Hepatocyte (in vitro differentiated cells): ENCODE data around the gene ZNF407. TPM values are rescaled to one million over a fixed set of nuclear protein-coding genes. Genes with fewer than 3 reads are reported as not detected.

ENCODE experiments used
- DNase-seq: peaks from one replicate; pipeline ENCODE4 v3.0.0-alpha.2; 2016; ENCODE audit warnings: low spot score
- H2AFZ ChIP-seq: fragments of 200-600 bp; sonication (generic); 2 replicates; pipeline ENCODE4 v1.6.0; 2016; ENCODE audit warnings: antibody characterized with exemption, mild to moderate bottlenecking
- H3K27ac ChIP-seq: fragments of 200-600 bp; sonication (generic); 2 replicates; pipeline ENCODE4 v1.5.1; 2016; ENCODE audit warnings: mild to moderate bottlenecking
- H3K27me3 ChIP-seq: fragments of 200-600 bp; sonication (generic); 2 replicates; pipeline ENCODE4 v1.6.1; 2016
- H3K36me3 ChIP-seq: fragments of 200-600 bp; sonication (generic); replicated peaks from 2 replicates; pipeline ENCODE4 v1.5.1; 2016; ENCODE audit warnings: low read depth; ENCODE audit not compliant: insufficient read depth
- H3K4me1 ChIP-seq: fragments of 200-600 bp; sonication (generic); 2 replicates; pipeline ENCODE4 v1.5.1; 2016; ENCODE audit warnings: mild to moderate bottlenecking, moderate library complexity; ENCODE audit not compliant: insufficient read depth
- H3K4me2 ChIP-seq: fragments of 200-600 bp; sonication (generic); 2 replicates; pipeline ENCODE4 v1.6.0; 2016
- H3K4me3 ChIP-seq: fragments of 200-600 bp; sonication (generic); 2 replicates; pipeline ENCODE4 v1.5.1; 2016; ENCODE audit warnings: mild to moderate bottlenecking
- H3K79me2 ChIP-seq: fragments of 200-600 bp; sonication (generic); 2 replicates; pipeline ENCODE4 v1.6.0; 2017; ENCODE audit warnings: mild to moderate bottlenecking
- H3K9me2 ChIP-seq: fragments of 200-600 bp; sonication (generic); replicated peaks from 2 replicates; pipeline ENCODE4 v1.6.0; 2017; ENCODE audit warnings: mild to moderate bottlenecking; ENCODE audit not compliant: insufficient read depth
- H3K9me3 ChIP-seq: fragments of 200-600 bp; sonication (generic); 2 replicates; pipeline ENCODE4 v1.5.1; 2016; ENCODE audit warnings: low read depth, mild to moderate bottlenecking
- H4K20me1 ChIP-seq: fragments of 200-600 bp; sonication (generic); 2 replicates; pipeline ENCODE4 v1.6.0; 2016; ENCODE audit warnings: mild to moderate bottlenecking; ENCODE audit not compliant: insufficient read depth, poor library complexity, severe bottlenecking
- EZH2 ChIP-seq: fragments of 200-600 bp; sonication (generic); IDR thresholded peaks from 2 replicates; pipeline ENCODE4 v1.6.1; 2016; ENCODE audit warnings: antibody characterized with exemption, mild to moderate bottlenecking, borderline replicate concordance
- EZH2phosphoT487 ChIP-seq: fragments of 200-600 bp; sonication (generic); IDR thresholded peaks from one replicate; pipeline ENCODE4 v1.6.1; 2018; ENCODE audit warnings: antibody characterized with exemption, mild to moderate bottlenecking, low read depth, moderate library complexity; ENCODE audit not compliant: unreplicated experiment, severe bottlenecking
- WGBS: methylation state at CpG from one replicate; pipeline ENCODE4 v1.1.6; 2016; ENCODE audit warnings: low lambda C conversion rate; ENCODE audit errors: missing lambda C conversion rate; 5-methylcytosine and 5-hydroxymethylcytosine counted together
- polyA plus RNA-seq: library from polyadenylated mRNA; unstranded; fragments of >200 nt; fragmentation: Nextera tagmentation; extraction: Ambion mirVana; gene quantifications from 2 replicates; pipeline ENCODE4 v1.2.1, GENCODE V29; 2016
- total RNA-seq: library from RNA; depleted of rRNA; stranded (reverse); fragments of >200 nt; gene quantifications from 2 replicates; pipeline ENCODE4 v1.2.3, GENCODE V29; 2014
- TF ChIP-seq, protein P1 (sequence below): fragments of 200-600 bp; sonication (generic); IDR thresholded peaks from 2 replicates; pipeline ENCODE4 v1.5.1; 2016; ENCODE audit warnings: antibody characterized with exemption, mild to moderate bottlenecking; ENCODE audit not compliant: poor library complexity

The ZNF407 gene
- total and polyA plus RNA-seq, 2 experiments from 2014 or later: 3.2 to 12.4 TPM

GRCh38 chr18:74616494-74616893 is 18.8 kb downstream of the ZNF407 start:
- 75% methylated on average over 7 of the region's 7 CpGs for WGBS
- peaks cover 55% of the 10 kb centered on the region for H3K79me2 ChIP-seq
- DNase-seq: no peak
- no peak for TF ChIP-seq EZH2phosphoT487
- no peak for TF ChIP-seq EZH2
- TF ChIP-seq, protein P1, sequence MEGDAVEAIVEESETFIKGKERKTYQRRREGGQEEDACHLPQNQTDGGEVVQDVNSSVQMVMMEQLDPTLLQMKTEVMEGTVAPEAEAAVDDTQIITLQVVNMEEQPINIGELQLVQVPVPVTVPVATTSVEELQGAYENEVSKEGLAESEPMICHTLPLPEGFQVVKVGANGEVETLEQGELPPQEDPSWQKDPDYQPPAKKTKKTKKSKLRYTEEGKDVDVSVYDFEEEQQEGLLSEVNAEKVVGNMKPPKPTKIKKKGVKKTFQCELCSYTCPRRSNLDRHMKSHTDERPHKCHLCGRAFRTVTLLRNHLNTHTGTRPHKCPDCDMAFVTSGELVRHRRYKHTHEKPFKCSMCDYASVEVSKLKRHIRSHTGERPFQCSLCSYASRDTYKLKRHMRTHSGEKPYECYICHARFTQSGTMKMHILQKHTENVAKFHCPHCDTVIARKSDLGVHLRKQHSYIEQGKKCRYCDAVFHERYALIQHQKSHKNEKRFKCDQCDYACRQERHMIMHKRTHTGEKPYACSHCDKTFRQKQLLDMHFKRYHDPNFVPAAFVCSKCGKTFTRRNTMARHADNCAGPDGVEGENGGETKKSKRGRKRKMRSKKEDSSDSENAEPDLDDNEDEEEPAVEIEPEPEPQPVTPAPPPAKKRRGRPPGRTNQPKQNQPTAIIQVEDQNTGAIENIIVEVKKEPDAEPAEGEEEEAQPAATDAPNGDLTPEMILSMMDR: no peak
- no peaks in the 10 kb centered on the region for H3K36me3 ChIP-seq
- H3K4me3 ChIP-seq: no peak overlapping the region
- no peak overlapping the region for H3K4me2 ChIP-seq
- H3K9me3 ChIP-seq: no peaks in the 10 kb centered on the region
- no peaks in the 10 kb centered on the region for H4K20me1 ChIP-seq
- no peaks in the 10 kb centered on the region for H3K9me2 ChIP-seq
- H3K27ac ChIP-seq: no peak overlapping the region
- no peaks in the 10 kb centered on the region for H3K4me1 ChIP-seq
- no peak overlapping the region for H2AFZ ChIP-seq
- H3K27me3 ChIP-seq: no peaks in the 10 kb centered on the region

GRCh38 chr18:74617486-74617885 is 19.8 kb downstream of the ZNF407 start:
- TF ChIP-seq EZH2phosphoT487 (no peak), EZH2 (no peak)
- TF ChIP-seq, protein P1: no peak
- Histone ChIP-seq H3K27me3 (no peaks in the 10 kb centered on the region), H3K9me3 (no peaks in the 10 kb centered on the region), H3K36me3 (no peaks in the 10 kb centered on the region), H3K9me2 (no peaks in the 10 kb centered on the region), H3K4me2 (no peak overlapping the region), H3K4me3 (no peak overlapping the region), H2AFZ (no peak overlapping the region), H3K79me2 (peaks cover 53% of the 10 kb centered on the region), H4K20me1 (no peaks in the 10 kb centered on the region), H3K27ac (no peak overlapping the region), H3K4me1 (no peaks in the 10 kb centered on the region)
- 75% methylated on average over 2 of the region's 2 CpGs for WGBS
- no peak for DNase-seq

- Histone ChIP-seq H4K20me1 (no peaks in the 10 kb centered on the region), H3K9me2 (no peaks in the 10 kb centered on the region), H3K79me2 (peaks cover 67% of the 10 kb centered on the region), H3K27me3 (no peaks in the 10 kb centered on the region), H3K4me3 (no peak overlapping the region), H3K36me3 (no peaks in the 10 kb centered on the region), H2AFZ (no peak overlapping the region), H3K4me2 (no peak overlapping the region), H3K4me1 (no peaks in the 10 kb centered on the region), H3K9me3 (no peaks in the 10 kb centered on the region), H3K27ac (no peak overlapping the region)
- no peak for TF ChIP-seq EZH2phosphoT487
- TF ChIP-seq EZH2: no peak
- TF ChIP-seq, protein P1: no peak
- 85% methylated on average over 9 of the region's 9 CpGs for WGBS
- no peak for DNase-seq
Observed at GRCh38 chr18:74622072-74622471, 24.4 kb downstream of the ZNF407 start.
